Stimulated activated CD8-positive, alpha-beta memory T cell treated with anti-CD3 and anti-CD28 coated beads, Interleukin-4, amount 100 ng/mL, for 1 hour (primary cell): ENCODE results near the gene DOCK4.

Experiments
- DNase-seq, 2 donors: peaks; one replicate each; pipeline ENCODE4 v3.0.0-alpha.2; 2020; ENCODE audit warnings: low read depth in 2 of 2, low spot score in 1 of 2

DOCK4 gene

GRCh38 chr7:112160771-112161150, 45.4 kb downstream of the DOCK4 start:
- DNase-seq, result no peak

GRCh38 chr7:112160130-112160770, 45.9 kb downstream of the DOCK4 start:
- no peak for DNase-seq

- no peak for DNase-seq
Observed at GRCh38 chr7:112159351-112159750, 46.8 kb downstream of the DOCK4 start.

- DNase-seq, result no peak
Observed at GRCh38 chr7:112157072-112157471, 49.1 kb downstream of the DOCK4 start.

GRCh38 chr7:112156412-112156811, 49.8 kb downstream of the DOCK4 start:
- no peak for DNase-seq

GRCh38 chr7:112154690-112155089, 51.5 kb downstream of the DOCK4 start:
- DNase-seq, result no peak

GRCh38 chr7:112152186-112152585, 54.0 kb downstream of the DOCK4 start:
- no peak for DNase-seq

GRCh38 chr7:112150823-112151641, 55.2 kb downstream of the DOCK4 start:
- DNase-seq, result no peak

GRCh38 chr7:112149734-112150133, 56.5 kb downstream of the DOCK4 start:
- DNase-seq, result no peak

GRCh38 chr7:112147793-112148361, 58.3 kb downstream of the DOCK4 start:
- no peak for DNase-seq

- no peak for DNase-seq
Observed at GRCh38 chr7:112145206-112145605, 61.0 kb downstream of the DOCK4 start.

- no peak for DNase-seq
Observed at GRCh38 chr7:112144284-112145059, 61.7 kb downstream of the DOCK4 start.

GRCh38 chr7:112143582-112143981, 62.6 kb downstream of the DOCK4 start:
- DNase-seq, result no peak

- DNase-seq, result no peak
Observed at GRCh38 chr7:112143136-112143535, 63.1 kb downstream of the DOCK4 start.

- no peak for DNase-seq
Observed at GRCh38 chr7:112140600-112140999, 65.6 kb downstream of the DOCK4 start.

GRCh38 chr7:112138938-112139337, 67.3 kb downstream of the DOCK4 start:
- no peak for DNase-seq

- no peak for DNase-seq
Observed at GRCh38 chr7:112138325-112138852, 67.8 kb downstream of the DOCK4 start.

GRCh38 chr7:112137141-112138101, 68.8 kb downstream of the DOCK4 start:
- DNase-seq, result no peak

- DNase-seq, result no peak
Observed at GRCh38 chr7:112136271-112137008, 69.8 kb downstream of the DOCK4 start.
